DOHH2 (cell line): ENCODE results near the gene SAMD1.
"Not testable (repeated sequence)": the region's sequence is repeated elsewhere in the genome, so short reads cannot be mapped to it uniquely, and the experiment has no call there.

Experiments used
- H3F3A ChIP-seq: fragments of 200-600 bp; sonication (generic), shearing (Covaris generic); 2 replicates; pipeline ENCODE4 v1.6.0; 2016; ENCODE audit warnings: antibody characterized with exemption, mild to moderate bottlenecking; ENCODE audit not compliant: control insufficient read depth, insufficient read depth
- H3K27ac ChIP-seq: fragments of 200-600 bp; sonication (generic); 2 replicates; pipeline ENCODE4 v1.5.1; 2014; ENCODE audit warnings: low read depth, mild to moderate bottlenecking, low read length, moderate library complexity
- H3K27me3 ChIP-seq: fragments of 200-600 bp; sonication (generic); 2 replicates; pipeline ENCODE4 v1.6.1; 2014; ENCODE audit warnings: mild to moderate bottlenecking, low read length, mixed read lengths; ENCODE audit not compliant: control insufficient read depth
- H3K36me3 ChIP-seq: fragments of 200-600 bp; sonication (generic); 2 replicates; pipeline ENCODE4 v1.6.1; 2014; ENCODE audit warnings: mild to moderate bottlenecking, low read length, moderate library complexity, mixed read lengths; ENCODE audit not compliant: control insufficient read depth
- H3K4me1 ChIP-seq: fragments of 200-600 bp; sonication (generic); 2 replicates; pipeline ENCODE4 v1.6.1; 2014; ENCODE audit warnings: mild to moderate bottlenecking, low read length, mixed read lengths; ENCODE audit not compliant: control insufficient read depth
- H3K4me2 ChIP-seq: fragments of 200-600 bp; sonication (generic); 2 replicates; pipeline ENCODE4 v1.6.0; 2014; ENCODE audit warnings: mild to moderate bottlenecking, low read length, moderate library complexity
- H3K4me3 ChIP-seq: fragments of 200-600 bp; sonication (generic); 2 replicates; pipeline ENCODE4 v1.5.1; 2014; ENCODE audit warnings: mild to moderate bottlenecking, low read length, mixed read lengths
- H3K79me2 ChIP-seq: fragments of 200-600 bp; sonication (generic); 2 replicates; pipeline ENCODE4 v1.6.1; 2014; ENCODE audit warnings: mild to moderate bottlenecking, low read length, mixed read lengths; ENCODE audit not compliant: control insufficient read depth
- H3K9me2 ChIP-seq: fragments of 200-600 bp; sonication (generic); replicated peaks from 2 replicates; pipeline ENCODE4 v1.6.1; 2014; ENCODE audit warnings: mild to moderate bottlenecking, low read length, mixed read lengths; ENCODE audit not compliant: control insufficient read depth
- H3K9me3 ChIP-seq: fragments of 200-600 bp; sonication (generic); 2 replicates; pipeline ENCODE4 v1.6.1; 2014; ENCODE audit warnings: antibody characterized with exemption, low read length, mixed read lengths; ENCODE audit not compliant: control insufficient read depth, insufficient read depth
- H4K20me1 ChIP-seq: fragments of 200-600 bp; sonication (generic); 2 replicates; pipeline ENCODE4 v1.6.0; 2014; ENCODE audit warnings: low read depth, mild to moderate bottlenecking, antibody characterized with exemption, low read length, moderate library complexity; ENCODE audit not compliant: control insufficient read depth, insufficient read depth
- CTCF ChIP-seq: fragments of 200-600 bp; sonication (generic); IDR thresholded peaks from one replicate; pipeline ENCODE4 v1.5.1; 2014; ENCODE audit warnings: antibody characterized with exemption, mild to moderate bottlenecking, low read depth, low read length; ENCODE audit not compliant: poor library complexity, severe bottlenecking
- EZH2phosphoT487 ChIP-seq: fragments of 200-600 bp; sonication (generic); IDR thresholded peaks from 2 replicates; pipeline ENCODE4 v1.6.1; 2017; ENCODE audit warnings: borderline replicate concordance, mild to moderate bottlenecking, antibody characterized with exemption, low read length, moderate library complexity, mixed read lengths

Gene SAMD1

DNA sequence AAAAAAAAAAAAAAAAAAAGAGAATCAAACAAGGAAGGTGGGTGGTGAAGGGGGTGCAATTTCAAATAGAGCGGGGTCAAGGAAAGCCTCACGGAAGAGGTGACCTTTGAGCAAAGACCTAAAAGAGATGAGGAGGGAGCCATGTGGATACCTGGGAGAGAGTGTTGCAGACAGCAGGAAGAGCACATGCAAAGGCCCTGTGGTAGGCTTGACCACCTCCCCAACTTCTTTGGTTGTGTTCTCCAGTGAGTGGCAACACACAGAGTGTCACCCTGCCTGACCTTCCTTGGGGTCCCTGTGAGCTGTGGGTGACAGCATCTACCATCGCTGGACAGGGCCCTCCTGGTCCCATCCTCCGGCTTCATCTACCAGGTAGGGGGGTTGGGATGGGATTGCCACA, 40.0 kb downstream of the SAMD1 start:
- Histone ChIP-seq H3K4me1 (no peaks in the 10 kb centered on the region), H3K4me2 (no peak overlapping the region), H3K27ac (no peak overlapping the region), H3K9me3 (peaks cover 3% of the 10 kb centered on the region; the same call in 1 of the 2 replicates), H3K36me3 (peaks cover 10% of the 10 kb centered on the region), H3F3A (no peaks in the 10 kb centered on the region), H4K20me1 (no peaks in the 10 kb centered on the region), H3K4me3 (no peak overlapping the region), H3K9me2 (no peaks in the 10 kb centered on the region), H3K27me3 (no peaks in the 10 kb centered on the region), H3K79me2 (no peaks in the 10 kb centered on the region)
- TF ChIP-seq EZH2phosphoT487 (no peak), CTCF (no peak)

GRCh38 chr19:14048443-14049153, 42.0 kb downstream of the SAMD1 start:
- H3K27ac ChIP-seq, result no peak overlapping the region
- H3K36me3 ChIP-seq, result peaks cover 13% of the 10 kb centered on the region
- H3K79me2 ChIP-seq, result no peaks in the 10 kb centered on the region
- no peak overlapping the region for H3K4me3 ChIP-seq
- no peaks in the 10 kb centered on the region for H3K9me2 ChIP-seq
- TF ChIP-seq EZH2phosphoT487 (no peak), CTCF (peak; percentile 96)
- H3K4me1 ChIP-seq, result no peaks in the 10 kb centered on the region
- peaks cover 3% of the 10 kb centered on the region; the same call in 1 of the 2 replicates for H3K9me3 ChIP-seq
- H3K27me3 ChIP-seq, result no peaks in the 10 kb centered on the region
- no peaks in the 10 kb centered on the region for H4K20me1 ChIP-seq
- no peaks in the 10 kb centered on the region for H3F3A ChIP-seq
- H3K4me2 ChIP-seq, result no peak overlapping the region

DNA sequence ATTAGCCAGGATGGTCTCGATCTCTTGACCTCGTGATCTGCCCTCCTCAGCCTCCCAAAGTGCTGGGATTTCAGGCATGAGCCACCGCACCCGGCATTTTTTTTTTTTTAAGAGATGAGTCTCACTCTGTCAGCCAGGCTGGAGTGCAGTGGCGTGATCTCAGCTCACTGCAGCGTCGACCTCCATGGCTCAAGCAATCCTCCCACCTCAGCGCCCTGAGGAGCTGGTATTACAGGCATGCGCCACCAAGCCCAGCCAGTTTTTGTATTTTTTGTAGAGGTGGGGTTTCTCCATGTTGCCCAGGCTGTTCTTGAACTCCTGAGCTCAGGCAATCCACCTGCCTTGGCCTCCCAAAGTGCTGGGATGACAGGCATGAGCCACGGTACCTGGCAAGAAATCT, 42.7 kb downstream of the SAMD1 start:
- not testable (repeated sequence) for H3K79me2 ChIP-seq, H3K27me3 ChIP-seq, H3K9me3 ChIP-seq, H3F3A ChIP-seq, H4K20me1 ChIP-seq, H3K4me2 ChIP-seq, H3K9me2 ChIP-seq, H3K4me3 ChIP-seq, H3K27ac ChIP-seq, H3K4me1 ChIP-seq
- peaks cover 13% of the 10 kb centered on the region for H3K36me3 ChIP-seq

DNA sequence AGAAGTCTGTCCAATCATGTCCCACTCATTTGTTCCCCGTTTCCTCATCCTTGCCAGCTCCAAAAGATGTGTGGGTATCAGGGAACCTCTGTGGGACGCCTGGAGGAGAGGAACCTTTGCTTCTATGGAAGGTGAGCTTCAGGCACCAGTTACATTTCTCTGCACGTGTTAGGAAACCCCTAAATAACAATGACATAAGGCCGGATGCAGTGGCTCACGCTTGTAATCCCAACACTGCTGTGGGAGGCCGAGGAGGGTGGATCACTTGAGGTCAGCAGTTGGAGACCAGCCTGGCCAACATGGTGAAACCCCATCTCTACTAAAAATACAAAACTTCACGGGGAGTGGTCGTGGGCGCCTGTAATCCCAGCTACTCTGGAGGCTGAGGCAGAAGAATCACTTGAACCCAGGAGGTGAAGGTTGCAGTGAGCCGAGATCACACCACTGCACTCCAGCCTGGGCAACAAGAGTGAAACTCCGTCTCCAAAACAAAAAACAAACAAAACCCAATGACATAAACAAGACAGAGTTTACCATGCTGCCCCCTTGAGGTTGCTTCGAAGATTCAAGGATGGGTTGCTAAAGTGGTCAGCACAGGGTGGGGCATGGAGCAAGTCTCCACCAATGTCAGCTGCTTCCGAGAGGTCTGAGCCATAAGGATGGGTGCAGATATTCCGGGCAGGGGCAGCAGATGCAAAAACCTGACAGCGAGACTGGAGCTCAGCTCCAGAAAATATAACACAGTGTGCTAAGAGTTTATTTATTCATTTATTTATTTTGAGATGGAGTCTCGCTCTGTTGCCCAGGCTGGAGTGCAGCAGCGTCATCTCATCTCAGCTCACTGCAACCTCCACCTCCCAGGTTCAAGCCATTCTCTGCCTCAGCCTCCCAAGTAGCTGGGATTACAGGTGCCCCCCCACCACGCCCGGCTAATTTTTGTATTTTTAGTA, 47.6 kb downstream of the SAMD1 start:
- Histone ChIP-seq H3K4me1 (peaks cover 24% of the 10 kb centered on the region), H3K4me3 (peak overlapping the region; percentile 25), H3K36me3 (peaks cover 15% of the 10 kb centered on the region), H3K4me2 (peak overlapping the region; percentile 61), H3K27ac (peak overlapping the region; percentile 48)
- not testable (repeated sequence) for H3F3A ChIP-seq, H3K27me3 ChIP-seq, H3K9me2 ChIP-seq, H3K9me3 ChIP-seq, H3K79me2 ChIP-seq, H4K20me1 ChIP-seq
- TF ChIP-seq CTCF, result peak; percentile 75
